NCI-H1105 treated with DMSO at 0.1 percent for 48 hours (cell line): ENCODE results near the gene PFN4.
"Not testable (repeated sequence)": the region's sequence is repeated elsewhere in the genome, so short reads cannot be mapped to it uniquely, and the experiment has no call there.

ENCODE experiments used
- DNase-seq: peaks from one replicate; lab custom pipeline; 2025; lab: John Stamatoyannopoulos, UW

Gene PFN4

GRCh38 chr2:24111407-24111901, 11.7 kb downstream of the PFN4 start:
- no peak for DNase-seq

- DNase-seq = no peak
These were observed 12.4 kb downstream of the PFN4 start for GRCh38 chr2:24110660-24111303.

DNA sequence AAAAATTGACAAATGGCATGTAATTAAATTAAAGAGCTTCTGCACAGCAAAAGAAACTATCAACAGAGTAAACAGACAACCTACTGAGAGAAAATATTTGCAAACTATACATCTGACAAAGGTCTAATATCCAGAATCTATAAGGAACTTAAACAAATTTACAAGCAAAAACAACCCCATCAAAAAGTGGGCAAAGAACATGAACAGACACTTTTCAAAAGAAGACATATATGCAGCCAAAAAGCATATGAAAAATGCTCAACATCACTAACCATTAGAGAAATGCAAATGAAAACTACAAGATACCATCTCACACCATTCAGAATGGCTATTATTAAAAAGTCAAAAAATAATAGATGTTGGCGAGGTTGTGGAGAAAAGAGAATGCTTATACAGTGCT, 13.7 kb downstream of the PFN4 start:
- not testable (repeated sequence) for DNase-seq

DNA sequence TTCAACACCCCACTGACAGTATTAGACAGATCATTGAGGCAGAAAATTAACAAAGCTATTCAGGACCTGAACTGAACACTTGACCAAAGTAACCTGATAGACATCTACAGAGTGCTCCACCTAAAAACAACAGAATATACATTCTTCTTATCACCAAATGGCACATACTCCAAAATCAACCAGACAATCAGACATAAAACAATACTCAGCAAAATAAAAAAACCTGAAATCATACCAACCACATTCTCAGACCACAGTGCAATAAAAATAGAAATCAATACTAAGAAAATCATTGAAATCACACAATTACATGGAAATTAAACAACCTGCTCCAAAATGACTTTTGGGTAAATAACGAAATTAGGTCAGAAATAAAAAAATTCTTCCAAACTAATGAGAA, 15.8 kb downstream of the PFN4 start:
- no peak for DNase-seq

DNA sequence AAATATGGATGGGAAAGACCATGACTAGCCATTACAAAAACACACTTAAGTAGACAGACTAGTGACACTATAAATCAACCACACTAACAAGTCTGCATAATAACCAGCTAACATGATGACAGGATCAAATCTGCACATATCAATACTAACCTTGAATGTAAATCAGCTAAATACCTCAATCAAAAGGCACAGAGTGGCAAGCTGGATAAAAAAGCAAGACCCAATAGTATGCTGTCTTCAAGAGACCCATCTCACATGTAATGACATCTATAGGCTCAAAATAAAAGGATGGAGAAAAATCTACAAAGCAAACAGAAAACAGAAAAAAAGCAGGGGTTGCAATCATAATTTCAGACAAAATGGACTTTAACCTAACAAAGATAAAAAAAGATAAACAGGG, 16.3 kb downstream of the PFN4 start:
- no peak for DNase-seq

DNA sequence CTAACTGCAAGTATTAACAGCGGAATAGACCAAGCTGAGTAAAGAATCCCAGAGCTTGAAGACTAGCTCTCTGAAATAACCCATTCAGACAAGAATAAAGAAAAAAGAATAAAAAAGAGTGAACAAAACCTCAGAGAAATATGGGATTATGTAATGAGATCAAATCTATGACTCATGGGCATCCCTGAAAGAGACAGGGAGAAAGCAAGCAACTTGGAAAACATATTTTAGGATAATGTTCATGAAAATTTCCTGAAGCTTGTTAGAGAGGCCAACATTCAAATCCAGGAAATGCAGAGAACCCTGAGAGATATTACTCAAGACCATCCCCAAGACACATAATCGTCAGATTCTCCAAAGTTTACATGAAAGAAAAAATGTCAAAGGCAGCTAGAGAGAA, 17.3 kb downstream of the PFN4 start:
- no peak for DNase-seq

DNA sequence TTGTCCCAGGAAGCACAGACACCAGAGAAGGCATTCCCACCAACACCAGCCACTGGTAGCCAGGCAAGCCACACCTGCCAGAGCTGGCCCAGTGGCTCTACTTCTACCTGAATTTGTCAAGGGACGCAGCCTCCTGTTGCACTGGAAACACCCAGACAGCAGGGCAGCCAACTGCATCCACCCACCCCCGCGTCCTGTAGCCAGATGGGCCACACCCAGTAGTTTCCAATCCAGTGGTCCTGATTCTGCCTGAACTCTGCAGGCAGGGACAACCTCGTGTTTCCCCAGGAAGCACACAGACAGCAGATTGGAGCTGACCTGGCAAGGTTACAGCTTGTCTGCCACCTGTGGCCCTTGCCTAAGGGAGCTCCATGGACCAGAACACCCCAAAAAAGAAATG, 18.2 kb downstream of the PFN4 start:
- no peak for DNase-seq

DNA sequence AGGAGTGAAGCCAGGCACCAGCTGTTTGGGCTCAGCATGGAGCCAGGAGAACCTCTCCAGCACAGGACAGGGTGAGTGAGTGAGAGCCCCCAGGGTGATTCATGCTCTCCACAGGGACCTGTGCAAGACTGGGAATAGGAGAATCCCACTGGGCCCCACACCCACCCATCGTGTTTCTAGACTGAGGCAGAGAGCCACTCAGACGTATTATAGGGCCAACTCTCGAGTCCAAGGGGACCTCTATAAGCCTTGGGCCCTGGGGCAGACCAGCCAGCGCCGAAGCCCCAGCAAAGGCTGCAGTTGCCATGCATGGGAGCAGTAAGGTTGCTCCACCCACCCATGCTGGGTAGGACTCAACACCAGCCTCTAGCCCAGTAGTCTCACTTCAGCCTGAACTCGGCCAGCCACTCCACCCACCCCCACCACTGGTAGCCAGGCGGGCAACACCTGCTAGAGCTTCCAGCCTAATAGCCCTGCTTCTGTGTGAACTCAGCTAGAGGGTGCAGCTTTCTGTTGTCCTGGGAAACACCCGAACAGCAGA, 19.0 kb downstream of the PFN4 start:
- no peak for DNase-seq

GRCh38 chr2:24102677-24103076, 20.5 kb downstream of the PFN4 start:
- DNase-seq = no peak

- DNase-seq = no peak
These were observed 21.1 kb downstream of the PFN4 start for GRCh38 chr2:24101992-24102391.

DNA sequence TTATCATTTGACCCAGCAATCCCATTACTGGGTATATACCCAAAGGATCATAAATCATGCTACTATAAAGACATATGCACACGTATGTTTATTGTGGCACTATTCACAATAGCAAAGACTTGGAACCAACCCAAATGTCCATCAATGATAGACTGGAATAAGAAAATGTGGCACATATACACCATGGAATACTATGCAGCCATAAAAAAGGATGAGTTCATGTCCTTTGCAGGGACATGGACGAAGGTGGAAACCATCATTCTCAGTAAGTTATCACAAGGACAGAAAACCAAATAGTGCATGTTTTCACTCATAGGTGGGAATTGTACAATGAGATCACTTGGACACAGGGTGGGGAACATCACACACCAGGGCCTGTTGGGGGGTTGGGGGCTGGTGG, 22.4 kb downstream of the PFN4 start:
- not testable (repeated sequence) for DNase-seq

DNA sequence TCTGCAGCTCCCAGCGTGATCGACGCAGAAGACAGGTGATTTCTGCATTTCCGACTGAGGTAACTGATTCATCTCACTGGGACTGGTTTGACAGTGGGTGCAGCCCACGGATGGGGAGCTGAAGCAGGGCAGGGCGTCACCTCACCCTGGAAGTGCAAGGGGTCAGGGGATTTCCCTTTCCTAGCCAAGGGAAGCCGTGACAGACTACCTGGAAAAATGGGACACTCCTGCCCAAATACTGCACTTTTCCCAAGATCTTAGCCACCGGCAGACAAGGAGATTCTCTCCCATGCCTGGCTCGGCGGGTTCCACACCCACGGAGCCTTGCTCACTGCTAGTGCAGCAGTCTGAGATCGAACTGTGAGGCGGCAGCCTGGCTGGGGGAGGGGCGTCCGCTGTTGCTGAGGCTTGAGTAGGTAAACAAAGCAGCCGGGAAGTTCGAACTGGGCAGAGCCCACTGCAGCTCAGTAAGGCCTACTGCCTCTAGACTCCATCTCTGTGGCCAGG, 27.9 kb downstream of the PFN4 start:
- DNase-seq = not testable (repeated sequence)

GRCh38 chr2:24093270-24093669, 29.9 kb downstream of the PFN4 start:
- not testable (repeated sequence) for DNase-seq

- DNase-seq = no peak
These were observed 34.2 kb downstream of the PFN4 start for GRCh38 chr2:24088821-24089359.

GRCh38 chr2:24087032-24087431, 36.1 kb downstream of the PFN4 start:
- no peak for DNase-seq

GRCh38 chr2:24086241-24086640, 36.9 kb downstream of the PFN4 start:
- DNase-seq = no peak

DNA sequence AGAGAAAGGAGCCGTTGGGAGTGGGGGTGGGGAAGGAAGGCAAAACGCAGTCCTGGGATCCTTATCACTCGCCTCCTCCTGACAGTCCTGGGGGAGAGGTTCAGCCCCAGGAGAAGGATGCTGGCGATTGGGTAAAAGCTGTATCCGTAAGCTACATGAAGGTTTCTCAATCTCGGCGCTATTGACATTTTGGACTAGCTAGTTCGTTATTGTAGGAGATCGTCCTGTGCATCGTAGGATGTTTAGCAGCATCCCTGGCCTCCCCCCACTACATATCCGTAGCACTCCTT, 38.0 kb downstream of the PFN4 start:
- DNase-seq = no peak

GRCh38 chr2:24084386-24085199, 38.5 kb downstream of the PFN4 start, which contains the start of gene TP53I3:
TP53I3 (minus strand) TSS chr2:24084834; CDS start chr2:24084326, 508 bp downstream.
- peak; percentile 85 for DNase-seq

GRCh38 chr2:24083567-24084385, 39.4 kb downstream of the PFN4 start:
- peak; percentile 80 for DNase-seq

DNA sequence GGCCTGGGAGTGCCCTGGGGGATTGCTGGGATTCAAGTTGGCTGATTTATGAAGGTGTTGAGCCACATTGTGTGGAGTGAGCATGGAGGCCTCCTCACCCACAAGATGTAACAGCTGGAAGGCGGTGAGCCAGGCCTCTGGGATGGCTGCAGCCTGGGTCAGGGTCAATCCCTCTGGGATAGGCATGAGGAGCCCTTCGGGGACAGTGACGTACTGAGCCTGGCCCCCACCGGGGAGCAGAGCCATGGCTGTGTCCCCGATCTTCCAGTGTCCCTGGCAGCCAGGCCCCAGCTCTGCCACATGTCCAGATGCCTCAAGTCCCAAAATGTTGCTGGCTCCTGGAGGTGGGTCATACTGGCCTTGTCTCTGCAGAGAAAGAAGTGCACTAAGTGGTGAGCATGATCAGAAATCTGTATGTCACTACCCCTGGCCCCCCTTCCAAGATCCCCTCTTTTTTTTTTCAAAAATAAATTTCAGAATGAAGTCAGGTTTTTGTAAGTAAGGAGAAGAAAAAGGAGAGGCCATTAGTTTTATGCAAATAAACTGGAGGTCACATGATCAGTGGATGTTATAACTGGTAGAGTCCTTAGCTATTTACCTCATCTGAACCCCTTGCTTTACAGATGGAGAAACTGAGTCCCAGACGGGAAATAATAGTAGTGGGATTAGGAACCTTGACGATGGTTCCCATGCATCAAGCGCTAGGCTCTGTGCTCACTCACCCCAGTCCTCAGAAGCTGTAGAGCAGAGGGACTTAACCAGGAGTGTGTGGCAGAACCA, 40.2 kb downstream of the PFN4 start:
- DNase-seq = no peak

- DNase-seq = no peak
These were observed 42.4 kb downstream of the PFN4 start for GRCh38 chr2:24080701-24081100.
